PC-3 (cell line): Measurements from ENCODE around the gene P2RY14. TPM values are rescaled to one million over a fixed set of nuclear protein-coding genes. Genes with fewer than 3 reads are reported as not detected.

Source experiments
- ATAC-seq: fragments of 200-7000 bp; cut with Tn5 transposase; 2 replicates; pipeline ENCODE4 v1.9.1; 2020; ENCODE audit warnings: mild to moderate bottlenecking, moderate library complexity
- BruUV-seq: library from RNA; stranded (reverse); fragments of 400-500 nt; replicated peaks from 2 replicates; lab custom pipeline; 2021; lab: Mats Ljungman, UMichigan
- CTCF ChIA-PET: fragments of 300-600 bp; sonication (Branson Sonifier 250); formaldehyde crosslinking; loops from one replicate; lab custom pipeline; 2022; ENCODE audit warnings: antibody characterized with exemption; lab: Charles Lee
- POLR2A ChIA-PET: fragments of 300-600 bp; sonication (Branson Sonifier 250); formaldehyde crosslinking; loops from one replicate; lab custom pipeline; 2022; ENCODE audit warnings: antibody characterized with exemption; ENCODE audit not compliant: unreplicated experiment; lab: Charles Lee
- DNase-seq: peaks from one replicate; pipeline ENCODE4 v3.0.0-alpha.2; 2015
- H2AFZ ChIP-seq: fragments of 300-600 bp; sonication (generic); 2 replicates; pipeline ENCODE4 v1.6.0; 2016; ENCODE audit warnings: antibody characterized with exemption, low read length
- H3F3A ChIP-seq: fragments of 300-600 bp; sonication (generic); one replicate; pipeline ENCODE4 v1.6.0; 2017; ENCODE audit warnings: antibody characterized with exemption, low read length, control low read depth, mild to moderate bottlenecking; ENCODE audit not compliant: unreplicated experiment
- H3K27ac ChIP-seq: fragments of 300-600 bp; sonication (generic); 2 replicates; pipeline ENCODE4 v1.5.1; 2016; ENCODE audit warnings: mild to moderate bottlenecking, low read length
- H3K27me3 ChIP-seq: fragments of 300-600 bp; sonication (generic); 2 replicates; pipeline ENCODE4 v1.6.1; 2016; ENCODE audit warnings: low read length, mixed read lengths
- H3K36me3 ChIP-seq: fragments of 300-600 bp; sonication (generic); 2 replicates; pipeline ENCODE4 v1.6.1; 2016; ENCODE audit warnings: low read depth, mixed run types, low read length, mixed read lengths
- H3K4me1 ChIP-seq: fragments of 300-600 bp; sonication (generic); 2 replicates; pipeline ENCODE4 v1.5.1; 2016; ENCODE audit warnings: low read length; ENCODE audit not compliant: insufficient read depth
- H3K4me2 ChIP-seq: fragments of 300-600 bp; sonication (generic); 2 replicates; pipeline ENCODE4 v1.6.0; 2016; ENCODE audit warnings: low read length
- H3K4me3 ChIP-seq: fragments of 300-600 bp; sonication (generic); 2 replicates; pipeline ENCODE4 v1.5.1; 2016; ENCODE audit warnings: mild to moderate bottlenecking, low read length, mixed read lengths
- H3K79me2 ChIP-seq: fragments of 300-600 bp; sonication (generic); 2 replicates; pipeline ENCODE4 v1.6.1; 2017; ENCODE audit warnings: low read length, mixed read lengths
- H3K9ac ChIP-seq: fragments of 300-600 bp; sonication (generic); 2 replicates; pipeline ENCODE4 v1.6.0; 2016; ENCODE audit warnings: mild to moderate bottlenecking, low read length
- H3K9me2 ChIP-seq: fragments of 300-600 bp; sonication (generic); replicated peaks from 2 replicates; pipeline ENCODE4 v1.6.1; 2016; ENCODE audit warnings: mixed run types, low read length, mixed read lengths
- H3K9me3 ChIP-seq: fragments of 300-600 bp; sonication (generic); 2 replicates; pipeline ENCODE4 v1.6.1; 2016; ENCODE audit warnings: low read length, mixed read lengths
- H4K20me1 ChIP-seq: fragments of 300-600 bp; sonication (generic); 2 replicates; pipeline ENCODE4 v1.6.1; 2016; ENCODE audit warnings: low read length, mixed read lengths
- CTCF ChIP-seq: fragments of 300-600 bp; sonication (generic); conservative IDR thresholded peaks from 2 replicates; pipeline ENCODE4 v1.5.1; 2017; ENCODE audit warnings: antibody characterized with exemption, low read depth, mild to moderate bottlenecking, low read length
- EZH2 ChIP-seq: fragments of 300-600 bp; sonication (generic); IDR thresholded peaks from one replicate; pipeline ENCODE4 v1.6.1; 2017; ENCODE audit warnings: antibody characterized with exemption, mild to moderate bottlenecking, low read length; ENCODE audit not compliant: unreplicated experiment
- EZH2phosphoT487 ChIP-seq: fragments of 300-600 bp; sonication (generic); IDR thresholded peaks from 2 replicates; pipeline ENCODE4 v1.6.1; 2018; ENCODE audit warnings: mild to moderate bottlenecking, antibody characterized with exemption, low read length, borderline replicate concordance
- intact Hi-C: fragments of 100-400 bp; cut with micrococcal nuclease; formaldehyde crosslinking; loops from 2 replicates; pipeline ENCODE4 v1.9.0; 2023
- total RNA-seq: library from RNA; depleted of rRNA; stranded (reverse); fragments of >200 nt; gene quantifications from 2 replicates; pipeline ENCODE4 v1.2.3, GENCODE V29; 2014

Gene P2RY14
- total RNA-seq, 1 experiment from 2014 or later = not detected

DNA sequence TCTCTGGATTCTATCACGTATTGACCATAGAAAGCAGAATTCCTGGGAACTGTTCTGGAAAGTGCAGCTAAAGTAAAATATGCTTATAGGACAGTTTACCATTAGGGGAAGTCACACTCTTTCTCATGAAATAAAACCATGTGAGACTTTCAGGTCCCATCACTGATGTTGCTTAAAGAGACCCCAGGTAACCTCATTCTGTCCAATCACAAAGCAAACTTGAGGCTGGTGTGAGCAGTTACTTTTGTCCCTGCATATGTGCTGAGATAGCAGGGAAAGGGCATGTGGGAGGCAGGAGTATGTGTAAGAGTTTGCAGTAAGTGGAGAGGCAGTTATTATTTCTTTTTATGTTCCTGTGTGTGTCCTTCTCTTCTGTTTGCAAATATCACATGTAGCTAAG lies 22.2 kb upstream of the P2RY14 start:
- no peak for DNase-seq
- Histone ChIP-seq H3K79me2 (peaks cover 34% of the 10 kb centered on the region), H3K9me2 (no peaks in the 10 kb centered on the region), H3K4me2 (no peak overlapping the region), H4K20me1 (no peaks in the 10 kb centered on the region), H3K4me1 (peaks cover 40% of the 10 kb centered on the region), H3K4me3 (no peak overlapping the region), H3K36me3 (peaks cover 16% of the 10 kb centered on the region), H2AFZ (no peak overlapping the region), H3K27me3 (no peaks in the 10 kb centered on the region), H3K9me3 (no peaks in the 10 kb centered on the region), H3K27ac (no peak overlapping the region), H3K9ac (no peak overlapping the region), H3F3A (peaks cover 5% of the 10 kb centered on the region)
- no peak for ATAC-seq
- POLR2A ChIA-PET = no interaction called here
- intact Hi-C loops = no loop called here
- BruUV-seq = no TSS peak
- CTCF ChIA-PET = no interaction called here
- TF ChIP-seq EZH2phosphoT487 (no peak), CTCF (no peak), EZH2 (no peak)

GRCh38 chr3:151299006-151299405 lies 20.7 kb upstream of the P2RY14 start:
- H3K79me2 ChIP-seq = peaks cover 34% of the 10 kb centered on the region
- H2AFZ ChIP-seq = no peak overlapping the region
- H3K4me1 ChIP-seq = peaks cover 30% of the 10 kb centered on the region
- no peak for TF ChIP-seq EZH2phosphoT487
- no peak for TF ChIP-seq CTCF
- no peak for TF ChIP-seq EZH2
- H3F3A ChIP-seq = no peaks in the 10 kb centered on the region
- H3K27me3 ChIP-seq = no peaks in the 10 kb centered on the region
- peaks cover 25% of the 10 kb centered on the region for H3K36me3 ChIP-seq
- no peak overlapping the region for H3K4me2 ChIP-seq
- intact Hi-C loops = no loop called here
- H3K9me3 ChIP-seq = no peaks in the 10 kb centered on the region
- no peak overlapping the region for H3K9ac ChIP-seq
- no peak overlapping the region for H3K4me3 ChIP-seq
- ATAC-seq = no peak
- BruUV-seq = no TSS peak
- no peaks in the 10 kb centered on the region for H3K9me2 ChIP-seq
- no peak for DNase-seq
- H4K20me1 ChIP-seq = no peaks in the 10 kb centered on the region
- H3K27ac ChIP-seq = no peak overlapping the region
- ChIA-PET CTCF (no interaction called here), POLR2A (interaction anchor here (0.7 kb wide), 1 partner anchor 25 kb away, joined by 4 read pairs; no protein-coding TSS in a partner anchor)

DNA sequence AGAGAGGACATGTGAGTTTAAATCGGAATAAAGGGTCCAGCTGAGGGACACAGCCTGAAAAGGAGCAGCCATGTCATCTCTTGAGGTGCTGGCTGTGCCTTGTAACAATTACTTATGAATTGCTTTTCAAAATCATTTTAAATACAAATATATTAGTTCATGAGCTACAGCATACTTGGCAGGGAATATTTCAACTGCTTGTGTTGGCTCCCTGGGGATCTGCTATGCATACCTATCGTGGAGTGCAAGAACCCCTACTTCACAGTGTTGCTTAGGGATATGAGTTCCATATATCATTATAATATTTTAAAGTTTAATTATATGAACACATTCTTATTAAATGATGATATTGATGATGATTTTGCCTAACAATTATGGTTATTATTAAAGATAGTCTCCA lies 19.1 kb upstream of the P2RY14 start:
- ChIA-PET POLR2A (no interaction called here), CTCF (no interaction called here)
- Histone ChIP-seq H3K4me2 (no peak overlapping the region), H3K27me3 (no peaks in the 10 kb centered on the region), H3F3A (no peaks in the 10 kb centered on the region), H3K9me2 (no peaks in the 10 kb centered on the region), H3K4me3 (no peak overlapping the region), H3K9ac (no peak overlapping the region), H3K79me2 (peaks cover 19% of the 10 kb centered on the region), H3K36me3 (peaks cover 25% of the 10 kb centered on the region), H2AFZ (no peak overlapping the region), H3K27ac (no peak overlapping the region), H3K4me1 (peaks cover 14% of the 10 kb centered on the region), H3K9me3 (no peaks in the 10 kb centered on the region), H4K20me1 (no peaks in the 10 kb centered on the region)
- TF ChIP-seq CTCF (no peak), EZH2phosphoT487 (no peak), EZH2 (no peak)
- DNase-seq = no peak
- no peak for ATAC-seq
- intact Hi-C loops = no loop called here
- BruUV-seq = no TSS peak
